ENCODE measurements around the gene GJE1.

DNA sequence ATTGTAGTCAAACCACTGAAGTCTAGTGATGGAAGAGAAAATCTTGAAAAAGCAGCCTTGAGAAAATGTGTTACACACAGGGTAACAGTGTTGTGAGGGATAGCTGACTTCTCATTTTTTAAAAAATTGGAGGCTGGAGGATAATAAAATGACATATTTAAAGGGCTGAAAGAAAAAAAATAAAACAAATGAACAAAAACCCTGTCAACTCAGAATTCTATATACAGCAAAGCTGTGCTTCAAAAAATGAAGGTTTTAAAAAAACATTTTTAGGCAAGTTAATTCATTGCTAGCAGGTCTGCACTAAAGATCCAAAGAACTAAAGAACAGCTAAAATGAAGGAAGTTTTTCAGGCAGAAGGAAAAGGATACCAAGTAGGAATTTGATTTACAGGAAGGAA lies 45.4 kb downstream of the GJE1 start:
- TF ChIP-seq, protein P1, sequence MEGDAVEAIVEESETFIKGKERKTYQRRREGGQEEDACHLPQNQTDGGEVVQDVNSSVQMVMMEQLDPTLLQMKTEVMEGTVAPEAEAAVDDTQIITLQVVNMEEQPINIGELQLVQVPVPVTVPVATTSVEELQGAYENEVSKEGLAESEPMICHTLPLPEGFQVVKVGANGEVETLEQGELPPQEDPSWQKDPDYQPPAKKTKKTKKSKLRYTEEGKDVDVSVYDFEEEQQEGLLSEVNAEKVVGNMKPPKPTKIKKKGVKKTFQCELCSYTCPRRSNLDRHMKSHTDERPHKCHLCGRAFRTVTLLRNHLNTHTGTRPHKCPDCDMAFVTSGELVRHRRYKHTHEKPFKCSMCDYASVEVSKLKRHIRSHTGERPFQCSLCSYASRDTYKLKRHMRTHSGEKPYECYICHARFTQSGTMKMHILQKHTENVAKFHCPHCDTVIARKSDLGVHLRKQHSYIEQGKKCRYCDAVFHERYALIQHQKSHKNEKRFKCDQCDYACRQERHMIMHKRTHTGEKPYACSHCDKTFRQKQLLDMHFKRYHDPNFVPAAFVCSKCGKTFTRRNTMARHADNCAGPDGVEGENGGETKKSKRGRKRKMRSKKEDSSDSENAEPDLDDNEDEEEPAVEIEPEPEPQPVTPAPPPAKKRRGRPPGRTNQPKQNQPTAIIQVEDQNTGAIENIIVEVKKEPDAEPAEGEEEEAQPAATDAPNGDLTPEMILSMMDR (IDR thresholded peaks at IDR 0.05): no peak
- TF ChIP-seq EZH2phosphoT487 (IDR thresholded peaks at IDR 0.05): no peak

All from neural progenitor cell (in vitro differentiated cells).